Measurements from ENCODE around the gene TRIM63. TPM values are rescaled to one million over a fixed set of nuclear protein-coding genes. Genes with fewer than 3 reads are reported as not detected.

Gene TRIM63
- polyA plus RNA-seq, 12 donors: 13.4 to 57.6 (median 38.9) TPM; not detected in 1

- no peak for DNase-seq
These were observed 25.0 kb upstream of the TRIM63 start for GRCh38 chr1:26092422-26092821.

GRCh38 chr1:26090893-26091292 lies 23.5 kb upstream of the TRIM63 start:
- no peak for DNase-seq

GRCh38 chr1:26089125-26089524 lies 21.7 kb upstream of the TRIM63 start:
- no peak for DNase-seq

- no peak for DNase-seq
These were observed 17.4 kb upstream of the TRIM63 start for GRCh38 chr1:26084844-26085243.

GRCh38 chr1:26084091-26084561 lies 16.7 kb upstream of the TRIM63 start:
- DNase-seq: no peak

GRCh38 chr1:26083208-26083607 lies 15.8 kb upstream of the TRIM63 start:
- DNase-seq: no peak

GRCh38 chr1:26082020-26082350 lies 14.6 kb upstream of the TRIM63 start:
- DNase-seq: no peak

- no peak for DNase-seq
These were observed 14.0 kb upstream of the TRIM63 start for GRCh38 chr1:26081267-26082019.

- DNase-seq: no peak
These were observed 12.8 kb upstream of the TRIM63 start for GRCh38 chr1:26079960-26080814.

- DNase-seq: no peak
These were observed 11.7 kb upstream of the TRIM63 start for GRCh38 chr1:26079178-26079563.

GRCh38 chr1:26078286-26079177 lies 11.1 kb upstream of the TRIM63 start:
- DNase-seq: no peak

- no peak for DNase-seq
These were observed 10.1 kb upstream of the TRIM63 start for GRCh38 chr1:26077524-26077923.

- no peak for DNase-seq
These were observed 8.2 kb upstream of the TRIM63 start for GRCh38 chr1:26075421-26076144.

GRCh38 chr1:26072305-26072704 lies 4.9 kb upstream of the TRIM63 start:
- DNase-seq: no peak

GRCh38 chr1:26070963-26071342 lies 3.5 kb upstream of the TRIM63 start:
- no peak for DNase-seq

GRCh38 chr1:26070296-26070962 lies 3.0 kb upstream of the TRIM63 start:
- DNase-seq: no peak

GRCh38 chr1:26069941-26070295 lies 2.5 kb upstream of the TRIM63 start:
- no peak for DNase-seq

GRCh38 chr1:26066857-26067256 lies 573 bp downstream of the TRIM63 start:
- no peak for DNase-seq

- no peak for DNase-seq
These were observed 1.3 kb downstream of the TRIM63 start for GRCh38 chr1:26066160-26066559.

GRCh38 chr1:26064553-26064952 lies 2.9 kb downstream of the TRIM63 start:
- DNase-seq: no peak
